Aorta (tissue), 5 donors: ENCODE results near the gene CEP72. TPM values are rescaled to one million over a fixed set of nuclear protein-coding genes. Genes with fewer than 3 reads are reported as not detected.

Experiments
- ATAC-seq: fragments of 200-7000 bp; cut with Tn5 transposase; one replicate; pipeline ENCODE4 v1.9.1; 2022; ENCODE audit warnings: moderate library complexity; ENCODE audit not compliant: low FRiP score
- DNase-seq, 2 donors: peaks; one replicate each; pipeline ENCODE4 v3.0.0-alpha.2; 2020
- H3K27ac ChIP-seq, 2 donors: one replicate each; pipeline ENCODE4 v1.5.1; 2013; ENCODE audit warnings: low read length in 2 of 2, mild to moderate bottlenecking in 2 of 2, moderate library complexity in 2 of 2, control low read depth in 1 of 2, inconsistent platforms in 1 of 2, low read depth in 1 of 2
- H3K27me3 ChIP-seq, 2 donors: one replicate each; pipeline ENCODE4 v1.6.1; 2013; ENCODE audit warnings: control low read depth in 1 of 2, low read length in 1 of 2, mild to moderate bottlenecking in 1 of 2, moderate library complexity in 1 of 2; ENCODE audit not compliant: insufficient read depth in 2 of 2, control insufficient read depth in 1 of 2
- H3K36me3 ChIP-seq, 2 donors: one replicate each; pipeline ENCODE4 v1.6.1; 2013; ENCODE audit warnings: control low read depth in 1 of 2, low read length in 1 of 2, mild to moderate bottlenecking in 1 of 2; ENCODE audit not compliant: insufficient read depth in 2 of 2, control insufficient read depth in 1 of 2
- H3K4me1 ChIP-seq, 2 donors: one replicate each; pipeline ENCODE4 v1.6.1; 2013; ENCODE audit warnings: low read length in 2 of 2, control low read depth in 1 of 2, mild to moderate bottlenecking in 1 of 2, moderate library complexity in 1 of 2; ENCODE audit not compliant: insufficient read depth in 2 of 2, control insufficient read depth in 1 of 2
- H3K4me3 ChIP-seq, 2 donors: one replicate each; pipeline ENCODE4 v1.5.1; 2013; ENCODE audit warnings: low read length in 2 of 2, control low read depth in 1 of 2, mild to moderate bottlenecking in 1 of 2
- H3K9me3 ChIP-seq: one replicate; pipeline ENCODE4 v1.6.1; 2013; ENCODE audit warnings: mild to moderate bottlenecking, low read length; ENCODE audit not compliant: control insufficient read depth
- WGBS, 2 donors: extraction: QIAGEN DNeasy Blood & Tissue Kit; methylation state at CpG; one replicate each; pipeline ENCODE4 v1.1.7; 2013; 5-methylcytosine and 5-hydroxymethylcytosine counted together
- intact Hi-C, 2 donors: fragments of 100-400 bp; cut with DNase I; formaldehyde crosslinking; loops; one replicate each; pipeline versions ENCODE4 v1.14.2 to v1.15.0; 2022
- polyA plus RNA-seq, 2 donors: library from polyadenylated mRNA; stranded (reverse); fragments of 200-250 nt; gene quantifications; one replicate each; pipeline ENCODE4 v1.2.3, GENCODE V29; 2013
- total RNA-seq, 2 donors: library from RNA; stranded (reverse); fragmentation: NEBNext Ultra II Directional; extraction: Animal tissue kit (Norgen Biotek cat#: 25700); gene quantifications; one replicate each; pipeline ENCODE4 v1.2.1, GENCODE V29; 2021
- donor health status: healthy with polysubstance abuse.
- donor health status: Bipolar disorder and iron deficiency.
- donor health status: DM: no; HTN: no; CAD: no.
- donor health status: DM: no; HTN: no; CAD: no.
- donor health status: DM: yes; HTN: yes; CAD: no.

Gene CEP72
- total and polyA plus RNA-seq, 4 donors: 0.82 to 6.5 (median 2.2) TPM; not detected in 1

DNA sequence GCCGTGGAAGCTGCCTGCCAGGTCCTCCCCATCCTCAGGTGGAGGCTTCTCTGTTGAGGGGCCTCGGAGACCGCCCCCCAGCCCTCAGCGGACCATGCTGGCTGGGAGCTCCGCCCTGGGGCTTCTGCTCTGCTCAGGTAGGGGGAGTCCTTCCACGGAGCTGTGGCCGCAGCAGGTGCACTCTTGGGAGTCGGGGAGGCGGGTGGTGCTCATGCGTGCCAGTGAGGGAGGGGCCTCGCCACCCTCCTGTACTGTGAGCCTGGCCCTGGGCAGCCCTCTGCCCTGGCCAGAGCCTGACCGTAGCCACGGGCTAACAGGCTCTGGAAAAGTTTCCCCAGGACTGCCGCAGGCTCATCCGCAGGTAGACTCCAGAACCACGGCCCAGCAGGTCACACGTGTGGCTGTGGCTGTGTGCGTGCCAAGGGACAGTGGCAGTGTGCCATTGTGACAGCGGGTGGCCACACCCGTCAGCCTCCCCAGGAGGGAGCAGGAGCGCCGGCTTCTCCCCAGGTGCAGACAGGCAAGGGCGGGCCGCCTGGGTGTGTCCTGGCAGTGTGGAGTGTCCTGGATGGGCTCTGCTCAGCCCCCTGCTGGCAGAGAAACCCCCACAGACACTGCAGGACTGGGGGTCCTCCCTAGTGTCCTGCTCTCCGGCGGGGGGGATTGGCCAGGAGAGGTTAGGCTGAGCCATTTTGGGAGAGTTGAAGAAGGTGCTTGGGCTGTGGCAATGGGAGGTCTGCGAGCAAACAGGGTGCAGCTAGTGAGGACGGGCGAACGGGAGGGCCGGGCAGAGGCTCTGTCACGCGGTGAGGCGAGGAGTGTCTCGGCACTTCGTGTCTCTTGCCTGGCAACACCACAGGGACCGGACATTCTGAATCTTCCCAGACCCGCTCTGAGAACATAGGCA lies 51.5 kb downstream of the CEP72 start:
- H3K36me3 ChIP-seq: peaks cover 0 to 4% of the 10 kb centered on the region in 2 donors
- no peak for ATAC-seq

DNA sequence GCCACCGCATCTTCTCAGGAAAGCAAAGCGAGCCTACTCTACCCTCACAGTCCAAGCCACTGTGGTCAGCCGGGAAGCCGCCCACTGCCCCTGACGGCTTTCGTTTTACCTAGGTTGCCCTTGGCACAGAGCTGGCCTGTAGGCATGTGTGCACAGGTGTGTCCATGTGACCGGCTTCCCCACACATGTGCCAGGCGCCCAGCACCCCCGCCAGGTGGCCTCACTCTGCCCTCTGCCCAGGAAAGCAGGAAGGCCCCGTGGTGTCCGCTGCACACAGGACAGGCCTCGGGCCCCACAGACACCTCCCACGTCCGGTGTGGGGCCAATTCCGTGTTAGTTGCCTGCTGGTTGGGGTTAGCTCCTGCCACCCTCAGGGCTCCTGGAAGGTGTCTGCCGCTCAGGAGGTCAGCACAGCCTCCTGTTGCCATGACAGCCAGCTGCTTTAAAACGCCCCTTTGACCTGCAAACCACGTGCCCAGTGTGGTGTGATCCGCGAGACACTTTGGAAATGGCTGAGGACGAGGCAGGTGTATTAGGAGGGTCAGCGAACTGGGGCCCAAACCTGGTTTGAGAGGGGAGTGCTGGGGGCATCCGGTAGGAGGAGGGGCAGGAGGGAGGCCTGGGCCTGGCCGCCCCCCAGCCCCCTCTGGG lies 52.3 kb downstream of the CEP72 start:
- WGBS, 2 donors: 92 to 93% methylated on average over 24 of the region's 24 CpGs
- H3K36me3 ChIP-seq: peaks cover 0 to 4% of the 10 kb centered on the region in 2 donors
- no peak overlapping the region for H3K4me3 ChIP-seq
- no peaks in the 10 kb centered on the region for H3K27me3 ChIP-seq
- no peaks in the 10 kb centered on the region for H3K4me1 ChIP-seq
- intact Hi-C loops: no loop called here
- DNase-seq (peak in 1 of 2 donors; percentile 35), ATAC-seq (no peak)
- H3K9me3 ChIP-seq: no peaks in the 10 kb centered on the region
- H3K27ac ChIP-seq: no peak overlapping the region

More for the DNA sequence above, 51.5 kb downstream of the CEP72 start:
- intact Hi-C loops: no loop called here
- 95 to 96% methylated on average over 37 to 38 of the region's 38 CpGs for WGBS, 2 donors
- no peaks in the 10 kb centered on the region for H3K27me3 ChIP-seq
- no peak overlapping the region for H3K27ac ChIP-seq
- H3K9me3 ChIP-seq: no peaks in the 10 kb centered on the region
- no peak overlapping the region for H3K4me3 ChIP-seq
- DNase-seq: peak in 1 of 2 donors; percentile 33
- H3K4me1 ChIP-seq: no peaks in the 10 kb centered on the region

- Histone ChIP-seq H3K9me3 (no peaks in the 10 kb centered on the region), H3K27me3 (no peaks in the 10 kb centered on the region), H3K27ac (no peak overlapping the region), H3K4me1 (no peaks in the 10 kb centered on the region), H3K36me3 (peaks cover 0 to 4% of the 10 kb centered on the region in 2 donors), H3K4me3 (no peak overlapping the region)
- 95% methylated on average over 20 of the region's 20 CpGs for WGBS, 2 donors
- DNase-seq (peak in 1 of 2 donors; percentile 42), ATAC-seq (no peak)
- intact Hi-C loops: no loop called here
Observed at GRCh38 chr5:664994-665360, 52.8 kb downstream of the CEP72 start.

- ATAC-seq: no peak
- no peaks in the 10 kb centered on the region for H3K4me1 ChIP-seq
- no peaks in the 10 kb centered on the region for H3K9me3 ChIP-seq
- H3K27ac ChIP-seq: no peak overlapping the region
- peaks cover 0 to 3% of the 10 kb centered on the region in 2 donors for H3K36me3 ChIP-seq
- DNase-seq: peak; percentile 40 to 56
- H3K4me3 ChIP-seq: no peak overlapping the region
- WGBS, 2 donors: 90 to 92% methylated on average over 8 of the region's 8 CpGs
- H3K27me3 ChIP-seq: no peaks in the 10 kb centered on the region
- intact Hi-C loops: no loop called here
Observed at GRCh38 chr5:665541-665955, 53.4 kb downstream of the CEP72 start.

- intact Hi-C loops: no loop called here
- peaks cover 0 to 1% of the 10 kb centered on the region in 2 donors for H3K36me3 ChIP-seq
- no peak overlapping the region for H3K4me3 ChIP-seq
- WGBS, 2 donors: 94 to 95% methylated on average over 40 of the region's 40 CpGs
- H3K4me1 ChIP-seq: no peaks in the 10 kb centered on the region
- no peaks in the 10 kb centered on the region for H3K9me3 ChIP-seq
- DNase-seq (peak; percentile 42 to 69), ATAC-seq (no peak)
- H3K27ac ChIP-seq: no peak overlapping the region
- no peaks in the 10 kb centered on the region for H3K27me3 ChIP-seq
Observed at GRCh38 chr5:665956-666711, 54.0 kb downstream of the CEP72 start.

DNA sequence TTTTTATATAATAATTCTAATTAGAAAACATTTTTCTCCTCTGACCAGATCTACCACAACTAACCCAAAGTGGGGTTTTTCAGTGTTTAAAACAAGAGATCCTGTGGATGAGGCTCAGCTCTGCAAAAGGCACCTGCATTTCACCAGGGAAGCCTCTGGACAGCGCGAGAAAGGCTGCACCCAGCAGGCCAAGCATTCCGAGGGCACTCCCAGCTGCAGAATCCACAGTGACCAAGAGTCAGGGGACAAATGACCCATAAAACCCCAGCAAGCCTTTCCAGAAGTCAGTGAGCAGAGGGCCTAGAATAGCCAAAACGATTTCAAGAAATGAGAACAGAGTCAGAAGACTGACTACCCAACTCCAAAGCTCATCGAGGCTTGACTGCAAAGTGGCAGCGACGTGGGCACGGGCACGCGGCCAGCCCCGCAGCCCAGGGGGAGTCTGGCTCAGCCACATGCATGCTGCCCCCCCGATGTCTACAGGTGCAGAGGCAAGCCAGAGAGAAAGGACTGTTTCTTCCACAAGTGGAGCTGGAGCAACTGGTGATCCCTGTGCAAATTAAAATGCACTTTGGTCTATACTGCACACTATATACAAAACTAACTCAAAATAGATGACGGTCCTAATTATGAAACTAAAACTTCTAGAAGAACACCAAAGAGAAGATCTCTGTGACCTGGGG lies 54.8 kb downstream of the CEP72 start:
- DNase-seq: peak in 1 of 2 donors; percentile 32
- Histone ChIP-seq H3K4me1 (no peaks in the 10 kb centered on the region), H3K9me3 (no peaks in the 10 kb centered on the region), H3K27ac (no peak overlapping the region), H3K27me3 (no peaks in the 10 kb centered on the region), H3K4me3 (no peak overlapping the region), H3K36me3 (peaks cover 0 to 1% of the 10 kb centered on the region in 2 donors)
- no peak for ATAC-seq
- intact Hi-C loops: no loop called here
- WGBS, 2 donors: 92 to 93% methylated on average over 13 of the region's 13 CpGs

GRCh38 chr5:668283-668995 lies 56.3 kb downstream of the CEP72 start:
- Histone ChIP-seq H3K9me3 (no peaks in the 10 kb centered on the region), H3K36me3 (peaks cover 0 to 1% of the 10 kb centered on the region in 2 donors), H3K27me3 (no peaks in the 10 kb centered on the region), H3K4me1 (no peaks in the 10 kb centered on the region), H3K27ac (no peak overlapping the region), H3K4me3 (no peak overlapping the region)
- 85 to 87% methylated on average over 34 to 44 of the region's 44 CpGs for WGBS, 2 donors
- intact Hi-C loops: no loop called here
- ATAC-seq (no peak), DNase-seq (peak in 1 of 2 donors; percentile 67)
